ENCODE measurements around the gene ABCA2.
"Not testable (repeated sequence)": the region's sequence is repeated elsewhere in the genome, so short reads cannot be mapped to it uniquely, and the experiment has no call there.

The ABCA2 gene

GRCh38 chr9:137037483-137037882 is 9.4 kb upstream of the ABCA2 start:
- DNase-seq (ENCODE audit: low read depth) = no peak
- TF ChIP-seq CTCF (IDR thresholded peaks at IDR 0.05; ENCODE audit: control insufficient read depth, insufficient read depth, low read depth, low read length, missing control alignments) = no peak
- H3K4me3 ChIP-seq (ENCODE audit: control insufficient read depth, low read depth, low read length) = no peak overlapping the region

GRCh38 chr9:137037035-137037434 is 9.0 kb upstream of the ABCA2 start:
- no peak for DNase-seq (ENCODE audit: low read depth)
- no peak overlapping the region for H3K4me3 ChIP-seq (ENCODE audit: control insufficient read depth, low read depth, low read length)
- TF ChIP-seq CTCF (IDR thresholded peaks at IDR 0.05; ENCODE audit: control insufficient read depth, insufficient read depth, low read depth, low read length, missing control alignments) = no peak

DNA sequence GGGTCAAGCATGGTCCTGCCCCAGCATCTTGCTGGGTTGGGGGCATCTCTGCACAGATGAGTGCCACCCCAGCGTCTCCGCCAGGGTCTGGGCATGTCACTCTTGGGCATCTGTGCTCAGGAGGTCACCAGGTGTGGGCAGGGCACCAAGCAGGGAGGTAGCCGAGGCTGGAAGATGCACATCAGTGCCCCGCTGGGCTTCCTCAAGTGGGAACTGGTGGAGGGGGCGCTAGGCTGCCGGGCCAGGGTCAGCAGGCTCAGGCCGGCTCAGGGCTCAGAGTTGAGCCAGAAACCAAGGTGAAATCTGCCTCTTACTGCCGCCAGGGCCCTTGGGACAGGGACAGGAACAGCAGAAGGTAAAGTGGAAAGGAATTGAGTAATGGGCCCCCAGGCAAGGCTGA is 7.9 kb upstream of the ABCA2 start:
- no peak for DNase-seq (ENCODE audit: low read depth)
- no peak for TF ChIP-seq CTCF (IDR thresholded peaks at IDR 0.05; ENCODE audit: control insufficient read depth, insufficient read depth, low read depth, low read length, missing control alignments)
- no peak overlapping the region for H3K4me3 ChIP-seq (ENCODE audit: control insufficient read depth, low read depth, low read length)

DNA sequence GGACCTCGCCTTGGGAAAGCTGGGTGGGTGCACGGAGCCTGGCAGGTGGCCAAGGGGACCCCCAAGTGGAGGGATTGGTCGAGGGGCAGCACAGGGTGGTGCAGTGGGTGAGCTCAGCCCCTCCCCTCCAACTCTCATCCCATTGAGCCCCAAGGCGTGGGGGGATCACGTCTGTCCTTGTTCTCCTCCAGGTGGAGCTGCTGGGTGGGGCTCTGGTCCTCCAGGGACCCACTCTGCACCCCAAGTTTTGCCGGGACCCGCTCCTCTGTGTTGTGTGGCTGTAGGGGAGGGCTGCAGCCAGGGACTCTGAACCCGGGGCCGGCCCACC is 7.4 kb upstream of the ABCA2 start:
- no peak for DNase-seq (ENCODE audit: low read depth)
- no peak overlapping the region for H3K4me3 ChIP-seq (ENCODE audit: control insufficient read depth, low read depth, low read length)
- TF ChIP-seq CTCF (IDR thresholded peaks at IDR 0.05; ENCODE audit: control insufficient read depth, insufficient read depth, low read depth, low read length, missing control alignments) = no peak

- H3K4me3 ChIP-seq (ENCODE audit: control insufficient read depth, low read depth, low read length) = no peak overlapping the region
Measured at GRCh38 chr9:137034709-137035506, 6.9 kb upstream of the ABCA2 start.

GRCh38 chr9:137034039-137034708 is 6.1 kb upstream of the ABCA2 start:
- no peak for TF ChIP-seq CTCF (IDR thresholded peaks at IDR 0.05; ENCODE audit: control insufficient read depth, insufficient read depth, low read depth, low read length, missing control alignments)
- no peak for DNase-seq (ENCODE audit: low read depth)
- H3K4me3 ChIP-seq (ENCODE audit: control insufficient read depth, low read depth, low read length) = no peak overlapping the region

More at GRCh38 chr9:137034709-137035506, 6.9 kb upstream of the ABCA2 start:
- peak; percentile 33 for DNase-seq (ENCODE audit: low read depth)
- TF ChIP-seq CTCF (IDR thresholded peaks at IDR 0.05; ENCODE audit: control insufficient read depth, insufficient read depth, low read depth, low read length, missing control alignments) = peak; percentile 96

DNA sequence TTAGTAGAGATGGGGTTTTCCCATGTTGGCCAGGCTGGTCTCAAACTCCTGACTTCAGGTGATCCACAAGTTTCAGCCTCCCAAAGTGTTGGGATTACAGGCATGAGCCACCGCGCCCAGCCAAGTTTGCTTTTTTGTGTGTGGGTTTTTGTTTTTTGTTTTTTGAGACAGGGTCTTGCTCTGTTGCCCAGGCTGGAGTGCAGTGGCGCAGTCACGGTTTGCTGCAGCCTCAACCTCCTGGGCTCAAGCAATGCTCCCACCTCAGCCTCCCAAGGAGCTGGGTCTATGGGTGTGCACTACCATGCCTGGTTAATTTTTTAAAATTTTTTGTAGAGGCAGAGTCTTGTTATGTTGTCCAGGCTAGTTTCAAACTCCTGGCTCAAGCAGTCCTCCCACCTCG is 5.4 kb upstream of the ABCA2 start:
- DNase-seq (ENCODE audit: low read depth); H3K4me3 ChIP-seq (ENCODE audit: control insufficient read depth, low read depth, low read length): not testable (repeated sequence)
